Glutamatergic neuron (in vitro differentiated cells): ENCODE results near the gene HAUS3. TPM values are rescaled to one million over a fixed set of nuclear protein-coding genes. Genes with fewer than 3 reads are reported as not detected.

Experiments
- DNase-seq: peaks from one replicate; pipeline ENCODE4 v3.0.0; 2022
- H3K27ac Mint-ChIP-seq: one replicate; pipeline ENCODE4 v1.8.0; 2020; ENCODE audit warnings: mild to moderate bottlenecking, mixed read lengths, inconsistent platforms; ENCODE audit not compliant: unreplicated experiment
- H3K27me3 Mint-ChIP-seq: one replicate; pipeline ENCODE4 v1.8.0; 2020; ENCODE audit warnings: mild to moderate bottlenecking, moderate library complexity, mixed read lengths, inconsistent platforms; ENCODE audit not compliant: unreplicated experiment
- H3K36me3 Mint-ChIP-seq: one replicate; pipeline ENCODE4 v1.8.0; 2020; ENCODE audit warnings: mild to moderate bottlenecking, mixed read lengths, inconsistent platforms; ENCODE audit not compliant: unreplicated experiment
- H3K4me1 Mint-ChIP-seq: one replicate; pipeline ENCODE4 v1.8.0; 2020; ENCODE audit warnings: mild to moderate bottlenecking, low read depth, mixed read lengths, inconsistent platforms; ENCODE audit not compliant: unreplicated experiment
- H3K4me3 Mint-ChIP-seq: one replicate; pipeline ENCODE4 v1.8.0; 2020; ENCODE audit warnings: mild to moderate bottlenecking, mixed read lengths, inconsistent platforms; ENCODE audit not compliant: unreplicated experiment
- H3K9me3 Mint-ChIP-seq: one replicate; pipeline ENCODE4 v1.8.0; 2020; ENCODE audit warnings: mild to moderate bottlenecking, moderate library complexity, mixed read lengths, inconsistent platforms; ENCODE audit not compliant: unreplicated experiment
- total RNA-seq: library from RNA; stranded (reverse); fragmentation: NEBNext Ultra II Directional; extraction: Animal tissue kit (Norgen Biotek cat#: 25700); gene quantifications from one replicate; pipeline ENCODE4 v1.2.1, GENCODE V29; 2021; ENCODE audit not compliant: unreplicated experiment
- TF ChIP-seq, protein P1 (sequence below): fragments of 200-600 bp; sonication (generic); IDR thresholded peaks from one replicate; pipeline ENCODE4 v1.5.0; 2021; ENCODE audit not compliant: partially characterized antibody, unreplicated experiment

The HAUS3 gene
- total RNA-seq, 1 donor from 2014 or later = 15.6 TPM

GRCh38 chr4:2289311-2289954 lies 47.5 kb upstream of the HAUS3 start:
- peaks cover 6% of the 10 kb centered on the region for H3K27me3 Mint-ChIP-seq
- H3K4me3 Mint-ChIP-seq = no peak overlapping the region
- H3K36me3 Mint-ChIP-seq = no peaks in the 10 kb centered on the region
- no peak overlapping the region for H3K27ac Mint-ChIP-seq
- H3K9me3 Mint-ChIP-seq = no peaks in the 10 kb centered on the region
- H3K4me1 Mint-ChIP-seq = peaks cover 18% of the 10 kb centered on the region
- TF ChIP-seq, protein P1, sequence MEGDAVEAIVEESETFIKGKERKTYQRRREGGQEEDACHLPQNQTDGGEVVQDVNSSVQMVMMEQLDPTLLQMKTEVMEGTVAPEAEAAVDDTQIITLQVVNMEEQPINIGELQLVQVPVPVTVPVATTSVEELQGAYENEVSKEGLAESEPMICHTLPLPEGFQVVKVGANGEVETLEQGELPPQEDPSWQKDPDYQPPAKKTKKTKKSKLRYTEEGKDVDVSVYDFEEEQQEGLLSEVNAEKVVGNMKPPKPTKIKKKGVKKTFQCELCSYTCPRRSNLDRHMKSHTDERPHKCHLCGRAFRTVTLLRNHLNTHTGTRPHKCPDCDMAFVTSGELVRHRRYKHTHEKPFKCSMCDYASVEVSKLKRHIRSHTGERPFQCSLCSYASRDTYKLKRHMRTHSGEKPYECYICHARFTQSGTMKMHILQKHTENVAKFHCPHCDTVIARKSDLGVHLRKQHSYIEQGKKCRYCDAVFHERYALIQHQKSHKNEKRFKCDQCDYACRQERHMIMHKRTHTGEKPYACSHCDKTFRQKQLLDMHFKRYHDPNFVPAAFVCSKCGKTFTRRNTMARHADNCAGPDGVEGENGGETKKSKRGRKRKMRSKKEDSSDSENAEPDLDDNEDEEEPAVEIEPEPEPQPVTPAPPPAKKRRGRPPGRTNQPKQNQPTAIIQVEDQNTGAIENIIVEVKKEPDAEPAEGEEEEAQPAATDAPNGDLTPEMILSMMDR = no peak
- DNase-seq = no peak

DNA sequence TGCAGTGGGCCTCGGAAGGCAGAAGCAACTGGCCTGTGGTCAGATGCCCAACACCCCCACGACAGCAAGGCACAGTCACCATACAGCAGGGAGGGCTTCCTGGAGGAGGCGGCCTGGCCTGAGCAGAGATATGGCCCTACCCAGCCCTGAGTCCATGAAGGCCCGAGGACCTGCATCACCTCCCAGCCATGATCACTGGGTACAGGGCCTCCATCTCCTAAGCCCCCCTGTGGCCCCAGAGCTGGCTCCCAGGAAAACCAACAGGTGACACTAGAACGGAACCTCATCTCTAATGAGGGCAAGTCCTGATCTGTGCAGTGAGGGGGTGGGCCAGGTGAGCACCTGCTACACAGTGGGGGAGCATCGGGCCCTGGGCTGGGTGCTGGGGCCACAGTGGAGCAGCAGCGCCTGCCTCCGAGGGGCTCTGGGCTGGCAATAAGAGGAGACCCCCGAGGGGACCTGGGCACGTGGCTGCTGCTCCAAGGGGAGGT lies 46.2 kb upstream of the HAUS3 start:
- Mint-ChIP-seq H3K27ac (no peak overlapping the region), H3K27me3 (peaks cover 5% of the 10 kb centered on the region), H3K4me1 (peaks cover 18% of the 10 kb centered on the region), H3K4me3 (no peak overlapping the region), H3K9me3 (peaks cover 2% of the 10 kb centered on the region), H3K36me3 (no peaks in the 10 kb centered on the region)
- no peak for DNase-seq
- TF ChIP-seq, protein P1 = no peak

DNA sequence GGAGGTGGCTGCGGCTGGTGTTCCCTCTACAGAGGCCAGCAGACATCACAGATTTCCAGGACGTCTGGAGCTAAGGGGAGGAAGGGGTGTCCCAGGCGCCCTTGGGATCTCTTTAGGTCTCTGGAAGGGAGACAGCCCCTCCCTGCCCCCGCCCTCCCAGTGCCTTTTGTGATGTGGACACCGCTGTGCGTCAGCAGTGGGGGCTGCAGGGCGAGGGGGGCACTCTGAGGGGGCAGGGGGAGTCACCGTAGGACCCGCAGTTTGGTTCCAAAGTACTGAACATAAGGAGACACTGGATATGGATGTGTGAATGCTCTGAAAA lies 45.6 kb upstream of the HAUS3 start:
- H3K4me1 Mint-ChIP-seq = peaks cover 15% of the 10 kb centered on the region
- no peak overlapping the region for H3K4me3 Mint-ChIP-seq
- no peak overlapping the region for H3K27ac Mint-ChIP-seq
- peaks cover 2% of the 10 kb centered on the region for H3K9me3 Mint-ChIP-seq
- H3K27me3 Mint-ChIP-seq = peaks cover 5% of the 10 kb centered on the region
- no peak for DNase-seq
- no peaks in the 10 kb centered on the region for H3K36me3 Mint-ChIP-seq
- TF ChIP-seq, protein P1 = no peak

DNA sequence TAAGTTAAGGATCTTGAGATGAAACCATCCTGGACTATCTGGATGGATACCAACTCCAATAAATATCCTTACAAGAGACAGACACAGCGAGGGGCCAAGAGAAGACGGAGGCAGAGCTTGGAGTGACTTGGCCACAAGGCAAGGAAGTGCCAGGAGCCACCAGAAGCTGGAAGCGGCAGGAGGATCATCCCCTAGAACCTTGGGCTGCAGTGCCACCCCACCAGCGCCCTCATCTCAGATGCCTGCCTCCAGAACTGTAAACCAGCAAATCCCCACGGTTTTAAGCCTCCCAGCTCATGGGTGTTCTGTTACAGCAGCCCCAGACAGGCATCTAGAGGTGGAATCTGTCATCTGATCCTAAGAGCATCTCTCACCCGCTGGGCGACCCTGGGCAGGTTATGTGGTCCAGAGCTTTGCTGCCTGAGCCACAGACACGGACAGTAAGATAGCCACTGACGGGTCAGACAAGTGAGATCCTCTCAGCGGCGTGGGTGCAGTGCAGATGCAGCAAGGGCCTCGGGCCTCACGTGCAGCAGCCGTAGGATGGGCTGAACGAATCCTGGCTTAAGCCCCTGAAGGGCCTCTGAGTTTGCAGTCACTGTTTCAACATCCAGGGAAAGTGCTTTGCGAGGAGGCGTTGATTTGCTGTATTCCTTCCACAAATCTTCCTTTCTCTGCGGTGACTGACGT lies 45.1 kb upstream of the HAUS3 start:
- TF ChIP-seq, protein P1 = no peak
- Mint-ChIP-seq H3K27me3 (peaks cover 3% of the 10 kb centered on the region), H3K27ac (no peak overlapping the region), H3K36me3 (no peaks in the 10 kb centered on the region), H3K4me3 (peak overlapping the region; percentile 6), H3K9me3 (peaks cover 2% of the 10 kb centered on the region), H3K4me1 (peaks cover 12% of the 10 kb centered on the region)
- no peak for DNase-seq
